Measurements from ENCODE around the gene WDFY2.

WDFY2 gene

GRCh38 chr13:51629491-51630287, 45.4 kb downstream of the WDFY2 start:
- TF ChIP-seq, protein P1, sequence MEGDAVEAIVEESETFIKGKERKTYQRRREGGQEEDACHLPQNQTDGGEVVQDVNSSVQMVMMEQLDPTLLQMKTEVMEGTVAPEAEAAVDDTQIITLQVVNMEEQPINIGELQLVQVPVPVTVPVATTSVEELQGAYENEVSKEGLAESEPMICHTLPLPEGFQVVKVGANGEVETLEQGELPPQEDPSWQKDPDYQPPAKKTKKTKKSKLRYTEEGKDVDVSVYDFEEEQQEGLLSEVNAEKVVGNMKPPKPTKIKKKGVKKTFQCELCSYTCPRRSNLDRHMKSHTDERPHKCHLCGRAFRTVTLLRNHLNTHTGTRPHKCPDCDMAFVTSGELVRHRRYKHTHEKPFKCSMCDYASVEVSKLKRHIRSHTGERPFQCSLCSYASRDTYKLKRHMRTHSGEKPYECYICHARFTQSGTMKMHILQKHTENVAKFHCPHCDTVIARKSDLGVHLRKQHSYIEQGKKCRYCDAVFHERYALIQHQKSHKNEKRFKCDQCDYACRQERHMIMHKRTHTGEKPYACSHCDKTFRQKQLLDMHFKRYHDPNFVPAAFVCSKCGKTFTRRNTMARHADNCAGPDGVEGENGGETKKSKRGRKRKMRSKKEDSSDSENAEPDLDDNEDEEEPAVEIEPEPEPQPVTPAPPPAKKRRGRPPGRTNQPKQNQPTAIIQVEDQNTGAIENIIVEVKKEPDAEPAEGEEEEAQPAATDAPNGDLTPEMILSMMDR (conservative IDR thresholded peaks at IDR 0.05) = no peak
- H3K27ac ChIP-seq = no peak overlapping the region

DNA sequence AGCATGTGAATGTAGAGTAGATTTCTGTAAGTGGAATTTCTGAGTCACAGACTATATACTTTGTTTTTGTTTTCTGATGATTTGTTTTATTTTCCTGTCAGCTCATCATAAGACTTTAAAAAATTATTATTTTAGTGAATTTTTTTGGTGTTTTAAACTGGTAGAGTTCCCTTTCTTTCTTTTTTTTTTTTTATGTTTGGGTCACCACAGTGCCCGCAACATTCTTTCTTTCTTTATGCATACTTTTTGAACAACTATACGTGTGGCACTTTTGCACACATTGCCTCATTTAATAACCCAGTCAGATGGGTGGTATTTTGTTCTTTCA, 46.0 kb downstream of the WDFY2 start:
- TF ChIP-seq, protein P1 (conservative IDR thresholded peaks at IDR 0.05) = no peak
- H3K27ac ChIP-seq = no peak overlapping the region

GRCh38 chr13:51632591-51633362, 48.5 kb downstream of the WDFY2 start:
- no peak overlapping the region for H3K27ac ChIP-seq
- TF ChIP-seq, protein P1 (conservative IDR thresholded peaks at IDR 0.05) = no peak

GRCh38 chr13:51635137-51635878, 51.0 kb downstream of the WDFY2 start:
- TF ChIP-seq, protein P1 (conservative IDR thresholded peaks at IDR 0.05) = no peak
- H3K27ac ChIP-seq = peak overlapping the region; percentile 71

GRCh38 chr13:51636349-51636890, 52.2 kb downstream of the WDFY2 start:
- H3K27ac ChIP-seq = peak overlapping the region; percentile 71
- TF ChIP-seq, protein P1 (conservative IDR thresholded peaks at IDR 0.05) = no peak

DNA sequence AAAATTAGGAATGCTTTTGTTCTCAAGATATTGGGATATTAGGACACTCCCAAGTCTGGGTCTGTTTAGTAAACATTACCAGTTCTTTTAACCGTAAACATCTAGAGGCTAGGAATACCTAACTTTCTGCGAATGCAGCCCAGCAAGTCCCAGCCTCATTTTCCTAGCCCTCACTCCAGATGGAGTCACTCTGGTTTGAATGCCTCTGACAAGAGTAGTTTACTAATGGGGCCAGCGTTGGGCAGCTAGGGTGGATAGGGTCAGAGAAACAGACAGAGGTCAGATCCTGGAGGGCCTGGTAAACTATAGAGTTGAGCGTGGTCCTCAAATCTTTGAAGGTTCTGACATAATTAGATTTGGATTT, 53.6 kb downstream of the WDFY2 start:
- TF ChIP-seq, protein P1 (conservative IDR thresholded peaks at IDR 0.05) = no peak
- peak overlapping the region; percentile 71 for H3K27ac ChIP-seq

Data from VCaP (cell line).